Panc1 (cell line): Measurements from ENCODE around the gene SNX10.

Experiments
- SIN3A ChIP-seq: IDR thresholded peaks from 2 replicates; pipeline ENCODE4 v1.6.1; 2012; ENCODE audit warnings: low read depth, mild to moderate bottlenecking, low read length, moderate library complexity, borderline replicate concordance; ENCODE audit not compliant: insufficient read depth
- TF ChIP-seq, protein P1 (sequence below): fragments of 450-650 bp; IDR thresholded peaks from 2 replicates; pipeline ENCODE4 v1.5.1; 2017; ENCODE audit warnings: mild to moderate bottlenecking

DNA sequence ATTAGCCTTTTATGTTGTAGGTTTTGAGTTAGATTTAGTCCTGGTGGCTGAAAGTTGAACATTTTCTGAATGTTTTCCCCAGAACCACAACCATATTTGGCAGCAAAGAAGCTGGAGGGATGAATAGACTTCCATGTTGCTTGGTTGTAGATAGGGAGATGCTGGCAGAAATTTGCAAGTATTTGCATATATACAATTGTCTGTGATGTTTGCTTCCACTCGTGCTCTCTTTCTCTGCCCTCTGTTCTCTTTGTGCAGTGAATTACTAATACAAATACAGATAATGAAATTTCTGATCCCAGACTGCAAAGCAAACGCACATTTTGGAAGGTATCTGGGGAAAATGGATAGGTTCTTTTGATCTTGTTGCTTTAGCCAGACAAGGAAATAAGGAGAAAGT, 96.1 kb downstream of the SNX10 start:
- TF ChIP-seq SIN3A: no peak
- TF ChIP-seq, protein P1, sequence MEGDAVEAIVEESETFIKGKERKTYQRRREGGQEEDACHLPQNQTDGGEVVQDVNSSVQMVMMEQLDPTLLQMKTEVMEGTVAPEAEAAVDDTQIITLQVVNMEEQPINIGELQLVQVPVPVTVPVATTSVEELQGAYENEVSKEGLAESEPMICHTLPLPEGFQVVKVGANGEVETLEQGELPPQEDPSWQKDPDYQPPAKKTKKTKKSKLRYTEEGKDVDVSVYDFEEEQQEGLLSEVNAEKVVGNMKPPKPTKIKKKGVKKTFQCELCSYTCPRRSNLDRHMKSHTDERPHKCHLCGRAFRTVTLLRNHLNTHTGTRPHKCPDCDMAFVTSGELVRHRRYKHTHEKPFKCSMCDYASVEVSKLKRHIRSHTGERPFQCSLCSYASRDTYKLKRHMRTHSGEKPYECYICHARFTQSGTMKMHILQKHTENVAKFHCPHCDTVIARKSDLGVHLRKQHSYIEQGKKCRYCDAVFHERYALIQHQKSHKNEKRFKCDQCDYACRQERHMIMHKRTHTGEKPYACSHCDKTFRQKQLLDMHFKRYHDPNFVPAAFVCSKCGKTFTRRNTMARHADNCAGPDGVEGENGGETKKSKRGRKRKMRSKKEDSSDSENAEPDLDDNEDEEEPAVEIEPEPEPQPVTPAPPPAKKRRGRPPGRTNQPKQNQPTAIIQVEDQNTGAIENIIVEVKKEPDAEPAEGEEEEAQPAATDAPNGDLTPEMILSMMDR: no peak
